ENCODE measurements around the gene AAMP.

GRCh38 chr2:218219934-218220333, 50.0 kb downstream of the AAMP start:
- no peak for TF ChIP-seq POLR2A (IDR thresholded peaks at IDR 0.05)
- TF ChIP-seq, protein P1, sequence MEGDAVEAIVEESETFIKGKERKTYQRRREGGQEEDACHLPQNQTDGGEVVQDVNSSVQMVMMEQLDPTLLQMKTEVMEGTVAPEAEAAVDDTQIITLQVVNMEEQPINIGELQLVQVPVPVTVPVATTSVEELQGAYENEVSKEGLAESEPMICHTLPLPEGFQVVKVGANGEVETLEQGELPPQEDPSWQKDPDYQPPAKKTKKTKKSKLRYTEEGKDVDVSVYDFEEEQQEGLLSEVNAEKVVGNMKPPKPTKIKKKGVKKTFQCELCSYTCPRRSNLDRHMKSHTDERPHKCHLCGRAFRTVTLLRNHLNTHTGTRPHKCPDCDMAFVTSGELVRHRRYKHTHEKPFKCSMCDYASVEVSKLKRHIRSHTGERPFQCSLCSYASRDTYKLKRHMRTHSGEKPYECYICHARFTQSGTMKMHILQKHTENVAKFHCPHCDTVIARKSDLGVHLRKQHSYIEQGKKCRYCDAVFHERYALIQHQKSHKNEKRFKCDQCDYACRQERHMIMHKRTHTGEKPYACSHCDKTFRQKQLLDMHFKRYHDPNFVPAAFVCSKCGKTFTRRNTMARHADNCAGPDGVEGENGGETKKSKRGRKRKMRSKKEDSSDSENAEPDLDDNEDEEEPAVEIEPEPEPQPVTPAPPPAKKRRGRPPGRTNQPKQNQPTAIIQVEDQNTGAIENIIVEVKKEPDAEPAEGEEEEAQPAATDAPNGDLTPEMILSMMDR (IDR thresholded peaks at IDR 0.05) = no peak

All from adrenal gland (tissue), 5 donors.